ENCODE measurements around the gene JPH3. TPM values are rescaled to one million over a fixed set of nuclear protein-coding genes. Genes with fewer than 3 reads are reported as not detected.

The JPH3 gene
- total RNA-seq, 1 donor from 2014 or later: 3.1 TPM

DNA sequence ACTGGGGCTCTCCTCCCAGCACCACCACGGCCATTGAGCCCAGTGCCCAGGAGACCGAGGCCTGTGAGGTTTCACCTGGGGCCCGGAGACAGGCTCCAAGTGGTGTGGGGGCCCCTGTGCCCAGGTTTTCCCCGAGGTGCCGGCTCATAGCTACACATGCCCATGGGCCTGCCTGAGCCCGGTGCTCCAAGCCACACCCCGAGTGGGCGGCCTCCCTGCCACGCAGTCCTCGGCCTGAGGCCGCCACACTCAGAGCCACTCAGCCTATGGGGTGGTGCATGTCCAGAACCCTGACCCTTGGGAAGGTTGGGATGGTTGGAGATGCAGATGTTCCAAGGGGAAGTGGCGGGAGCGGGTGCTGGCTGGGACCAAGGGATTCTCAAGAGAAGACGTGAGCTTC is 24.1 kb downstream of the JPH3 start:
- DNase-seq (ENCODE audit: low spot score): no peak

GRCh38 chr16:87626905-87627304 is 24.6 kb downstream of the JPH3 start:
- DNase-seq (ENCODE audit: low spot score): no peak

DNA sequence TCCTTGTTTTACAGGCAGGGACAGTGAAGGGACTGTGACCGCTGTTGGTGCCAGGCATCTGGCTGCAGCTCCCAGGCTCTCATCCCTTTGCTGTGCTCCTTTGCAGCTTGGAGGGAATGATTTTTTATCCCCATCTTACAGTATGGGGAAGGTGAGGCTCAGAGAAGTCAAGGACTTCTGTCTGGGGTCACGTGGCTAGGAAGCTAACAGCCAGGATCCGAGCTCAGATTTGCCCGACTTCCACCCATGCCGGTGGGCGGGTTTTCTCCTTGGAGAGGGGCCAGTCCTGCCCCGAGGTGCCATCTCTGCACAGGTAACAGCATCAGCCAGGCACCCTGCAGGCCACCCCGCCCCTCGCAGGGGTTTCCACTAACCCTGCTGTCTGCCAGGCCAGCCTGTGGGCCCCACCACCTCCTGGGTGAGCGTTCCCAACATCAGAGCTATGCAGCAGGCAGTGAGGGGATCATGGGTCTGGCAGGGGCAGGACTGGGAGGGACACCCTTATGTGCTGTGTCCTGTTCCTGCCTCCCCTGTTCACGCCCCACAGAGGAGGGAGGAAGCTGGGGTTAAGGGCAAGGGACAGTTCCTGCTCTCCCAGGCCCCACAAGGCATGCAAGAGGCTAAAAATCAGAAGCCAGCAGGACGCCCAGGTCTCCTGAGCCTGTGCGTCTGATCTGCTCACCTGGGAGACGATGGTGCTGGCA is 25.4 kb downstream of the JPH3 start:
- DNase-seq (ENCODE audit: low spot score): no peak

DNA sequence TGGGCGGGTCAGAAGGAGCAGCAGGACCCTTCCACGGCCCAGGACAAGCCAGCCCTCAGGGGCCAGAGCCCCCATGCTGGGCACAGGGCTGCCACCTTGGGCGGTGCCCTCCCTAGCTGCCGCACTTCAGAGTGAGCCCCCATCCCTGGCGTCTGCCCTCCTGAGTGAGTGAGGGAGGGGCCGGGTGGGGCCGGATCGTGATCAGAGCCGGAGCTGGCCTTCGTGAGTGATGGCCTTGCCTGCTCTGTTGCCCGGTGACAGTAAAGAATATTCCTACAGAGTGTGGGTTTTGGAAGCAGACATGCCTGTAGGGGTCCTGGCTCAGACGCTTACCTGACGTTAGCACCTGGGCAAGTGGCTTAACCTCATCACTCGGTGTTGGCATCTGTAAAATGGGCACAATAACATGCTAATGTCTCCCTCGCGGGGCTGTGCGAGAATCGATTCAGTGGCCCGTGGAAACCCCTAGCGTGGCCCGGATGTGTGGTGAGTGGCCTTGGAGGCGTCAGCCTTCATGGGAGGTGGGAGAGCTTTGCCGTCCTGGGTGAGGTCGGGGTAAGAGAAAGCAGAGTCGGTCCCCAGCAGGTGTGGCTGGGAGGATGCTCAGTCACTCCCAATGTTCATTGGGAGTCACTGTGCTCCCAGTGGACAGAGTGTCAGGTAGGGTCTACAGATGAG is 26.1 kb downstream of the JPH3 start:
- no peak for DNase-seq (ENCODE audit: low spot score)

- DNase-seq (ENCODE audit: low spot score): no peak
Measured at GRCh38 chr16:87628940-87629339, 26.6 kb downstream of the JPH3 start.

- no peak for DNase-seq (ENCODE audit: low spot score)
Measured at GRCh38 chr16:87631067-87631466, 28.8 kb downstream of the JPH3 start.

GRCh38 chr16:87634411-87634810 is 32.1 kb downstream of the JPH3 start:
- DNase-seq (ENCODE audit: low spot score): no peak

DNA sequence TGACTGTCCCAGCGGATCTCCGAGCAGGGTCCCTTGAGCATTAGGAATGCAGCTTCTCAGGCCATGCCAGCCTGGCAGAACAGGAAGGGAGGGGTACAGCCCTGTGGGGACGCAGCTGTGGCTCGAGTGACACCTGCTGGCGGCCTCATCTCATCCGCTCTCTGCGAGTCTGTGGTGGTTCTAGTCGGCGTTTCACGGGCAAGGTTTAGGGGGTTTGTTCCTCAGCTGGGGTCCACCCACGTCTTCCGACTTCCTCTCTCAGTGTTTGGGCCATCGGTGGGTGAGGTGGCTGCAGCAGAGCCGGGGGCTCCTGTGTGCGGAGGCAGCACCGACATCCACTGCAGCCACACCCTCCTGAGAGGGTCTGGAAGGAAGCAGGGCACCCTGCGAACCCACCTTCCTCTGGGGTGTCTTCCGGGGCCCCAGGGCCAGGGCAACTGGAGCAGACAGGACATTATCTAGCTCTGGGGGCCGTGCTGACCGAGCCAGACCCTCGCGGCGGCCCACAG is 33.3 kb downstream of the JPH3 start:
- peak; percentile 12 for DNase-seq (ENCODE audit: low spot score)

- peak; percentile 73 for DNase-seq (ENCODE audit: low spot score)
Measured at GRCh38 chr16:87636050-87636684, 33.9 kb downstream of the JPH3 start.

DNA sequence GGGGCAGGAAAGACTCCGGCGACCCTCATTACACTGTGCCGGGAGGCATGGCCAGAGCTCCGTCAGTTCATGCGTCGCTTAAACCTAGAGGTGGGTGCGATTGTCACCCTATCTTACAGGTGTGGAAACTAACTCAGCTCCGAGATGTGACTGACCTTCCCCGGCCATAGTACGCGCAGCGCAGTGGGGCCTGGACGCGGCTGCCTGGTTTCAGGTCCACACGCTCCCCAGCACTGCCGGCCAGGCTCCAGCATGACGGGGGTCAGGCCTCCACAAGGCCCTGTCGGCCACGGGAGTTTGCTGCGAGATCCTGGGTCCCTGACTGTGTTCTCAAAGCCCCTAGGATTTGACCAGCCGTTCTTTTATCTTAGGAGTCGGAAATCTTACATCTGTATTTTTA is 34.4 kb downstream of the JPH3 start:
- no peak for DNase-seq (ENCODE audit: low spot score)

- no peak for DNase-seq (ENCODE audit: low spot score)
Measured at GRCh38 chr16:87637357-87637756, 35.0 kb downstream of the JPH3 start.

- DNase-seq (ENCODE audit: low spot score): no peak
Measured at GRCh38 chr16:87638736-87639135, 36.4 kb downstream of the JPH3 start.

GRCh38 chr16:87641721-87642120 is 39.4 kb downstream of the JPH3 start:
- DNase-seq (ENCODE audit: low spot score): no peak

DNA sequence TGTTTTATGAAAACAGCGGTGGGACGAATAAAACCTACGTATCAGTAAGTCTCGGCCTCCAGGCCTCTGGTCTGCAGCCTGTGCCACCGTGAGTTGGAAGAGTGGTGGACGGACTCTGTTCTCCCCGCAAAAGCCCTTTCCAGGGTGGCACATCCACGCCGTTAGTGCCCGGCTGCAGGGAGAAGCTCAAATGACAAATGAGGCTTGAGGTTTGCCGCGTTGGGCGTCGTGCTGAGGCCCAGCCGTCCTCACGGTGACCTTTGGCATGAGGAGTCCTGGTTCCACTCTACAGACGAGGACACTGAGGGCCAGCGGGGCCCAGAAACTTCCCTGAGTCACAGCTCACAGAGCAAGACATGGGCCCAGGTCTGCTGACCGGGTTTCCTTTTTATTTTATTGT is 40.2 kb downstream of the JPH3 start:
- DNase-seq (ENCODE audit: low spot score): no peak

- DNase-seq (ENCODE audit: low spot score): no peak
Measured at GRCh38 chr16:87644186-87644585, 41.9 kb downstream of the JPH3 start.

- no peak for DNase-seq (ENCODE audit: low spot score)
Measured at GRCh38 chr16:87644596-87644995, 42.3 kb downstream of the JPH3 start.

- no peak for DNase-seq (ENCODE audit: low spot score)
Measured at GRCh38 chr16:87645802-87646201, 43.5 kb downstream of the JPH3 start.

GRCh38 chr16:87647431-87648185 is 45.3 kb downstream of the JPH3 start:
- no peak for DNase-seq (ENCODE audit: low spot score)

GRCh38 chr16:87648236-87648635 is 45.9 kb downstream of the JPH3 start:
- no peak for DNase-seq (ENCODE audit: low spot score)

DNA sequence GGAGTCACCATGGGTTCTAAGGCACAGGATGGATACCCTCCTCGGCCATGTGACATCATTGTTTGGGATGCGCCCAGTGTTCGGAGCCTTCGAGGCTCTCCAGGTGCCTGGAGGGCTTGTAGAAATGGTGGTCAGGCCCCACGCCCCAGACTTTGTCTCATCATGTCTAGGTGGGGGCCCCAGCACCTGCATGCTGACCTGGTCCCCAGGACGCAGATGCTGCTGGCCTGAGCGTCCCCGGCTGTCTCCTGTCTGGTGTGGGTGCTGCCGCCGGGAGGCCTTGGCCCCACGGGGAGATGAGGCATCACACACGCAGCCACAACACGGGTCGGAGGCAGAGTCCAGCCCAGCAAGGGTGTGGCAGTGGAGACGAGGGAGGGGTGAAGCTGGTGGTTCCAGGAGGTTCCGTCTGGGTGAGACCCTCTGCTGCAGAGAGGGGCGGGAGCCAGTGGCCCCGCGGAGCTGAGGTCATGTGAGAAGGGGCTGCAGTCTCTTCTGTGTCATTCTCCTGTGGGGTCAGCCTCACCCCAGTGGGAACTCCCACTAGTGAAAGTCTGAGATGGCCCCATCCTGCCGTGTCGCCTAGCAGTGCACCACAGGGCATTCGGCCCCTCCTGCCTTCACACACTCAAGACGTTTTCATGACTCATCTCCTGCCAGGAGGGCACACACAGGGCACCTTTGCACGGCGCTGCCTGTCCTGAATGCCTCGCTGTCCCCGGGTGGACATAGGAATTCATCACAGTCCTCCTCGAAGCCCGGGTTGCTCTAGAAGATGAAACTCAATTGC is 46.6 kb downstream of the JPH3 start:
- DNase-seq (ENCODE audit: low spot score): no peak

DNA sequence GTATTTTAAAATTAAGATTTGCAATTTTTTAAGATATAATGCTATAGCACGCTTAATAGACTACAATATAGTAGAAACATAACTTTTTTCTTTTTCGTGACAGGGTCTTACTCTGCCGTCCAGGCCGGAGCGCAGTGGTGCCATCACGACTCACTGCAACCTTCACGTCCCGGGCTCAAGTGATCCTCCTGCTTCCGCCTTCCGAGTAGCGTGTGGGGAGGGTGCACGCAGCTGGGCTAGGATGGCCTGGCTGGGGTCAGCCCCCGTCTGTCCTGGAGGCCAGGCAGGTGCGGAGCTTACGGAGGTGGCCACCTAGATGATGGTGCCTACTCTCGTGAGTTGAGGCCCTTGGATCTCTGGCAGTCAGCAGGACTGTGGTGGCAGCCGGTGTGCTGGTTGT is 50.1 kb downstream of the JPH3 start:
- no peak for DNase-seq (ENCODE audit: low spot score)
